Smooth muscle cell (in vitro differentiated cells): Measurements from ENCODE around the gene BRD4. TPM values are rescaled to one million over a fixed set of nuclear protein-coding genes. Genes with fewer than 3 reads are reported as not detected.

Experiments
- DNase-seq: peaks from one replicate; lab custom pipeline; 2025; ENCODE audit not compliant: unreplicated experiment; lab: John Stamatoyannopoulos, UW
- H2AFZ ChIP-seq: fragments of 200-600 bp; sonication (generic); 2 replicates; pipeline ENCODE4 v1.6.0; 2016; ENCODE audit warnings: antibody characterized with exemption, low read depth, mild to moderate bottlenecking
- H3F3A ChIP-seq: fragments of 200-600 bp; sonication (generic); 2 replicates; pipeline ENCODE4 v1.6.0; 2017; ENCODE audit warnings: antibody characterized with exemption, low read depth
- H3K27ac ChIP-seq: fragments of 200-600 bp; sonication (generic); 2 replicates; pipeline ENCODE4 v1.5.1; 2016; ENCODE audit warnings: low read depth, mild to moderate bottlenecking
- H3K27me3 ChIP-seq: fragments of 200-600 bp; sonication (generic); 2 replicates; pipeline ENCODE4 v1.6.1; 2016; ENCODE audit warnings: low read depth, mild to moderate bottlenecking
- H3K36me3 ChIP-seq: fragments of 200-600 bp; sonication (generic); 2 replicates; pipeline ENCODE4 v1.5.1; 2016; ENCODE audit warnings: low read depth
- H3K4me1 ChIP-seq: fragments of 200-600 bp; sonication (generic); 2 replicates; pipeline ENCODE4 v1.5.1; 2016; ENCODE audit warnings: low read depth
- H3K4me2 ChIP-seq: fragments of 200-600 bp; sonication (generic); 2 replicates; pipeline ENCODE4 v1.6.0; 2016; ENCODE audit warnings: mild to moderate bottlenecking
- H3K4me3 ChIP-seq: fragments of 200-600 bp; sonication (generic); 2 replicates; pipeline ENCODE4 v1.5.1; 2016; ENCODE audit warnings: mild to moderate bottlenecking
- H3K79me2 ChIP-seq: fragments of 200-600 bp; sonication (generic); 2 replicates; pipeline ENCODE4 v1.6.0; 2016; ENCODE audit warnings: low read depth, mild to moderate bottlenecking
- H3K9ac ChIP-seq: fragments of 200-600 bp; sonication (generic); 2 replicates; pipeline ENCODE4 v1.6.0; 2016; ENCODE audit warnings: low read depth
- H3K9me3 ChIP-seq: fragments of 200-600 bp; sonication (generic); replicated peaks from 2 replicates; pipeline ENCODE4 v1.5.1; 2016; ENCODE audit warnings: low read depth
- H4K20me1 ChIP-seq: fragments of 200-600 bp; sonication (generic); 2 replicates; pipeline ENCODE4 v1.6.0; 2016; ENCODE audit warnings: low read depth
- CTCF ChIP-seq: fragments of 200-600 bp; sonication (generic); IDR thresholded peaks from 2 replicates; pipeline ENCODE4 v1.5.1; 2017; ENCODE audit warnings: borderline replicate concordance, mild to moderate bottlenecking, antibody characterized with exemption; ENCODE audit not compliant: insufficient read depth, poor library complexity, severe bottlenecking
- WGBS: methylation state at CpG from one replicate; pipeline ENCODE4 v1.1.7; 2016; ENCODE audit warnings: low lambda C conversion rate; 5-methylcytosine and 5-hydroxymethylcytosine counted together
- polyA plus RNA-seq: library from polyadenylated mRNA; unstranded; fragments of >200 nt; fragmentation: Nextera tagmentation; extraction: Ambion mirVana; gene quantifications from 2 replicates; pipeline ENCODE4 v1.2.1, GENCODE V29; 2016
- total RNA-seq: library from RNA; depleted of rRNA; stranded (reverse); fragments of >200 nt; gene quantifications from 2 replicates; pipeline ENCODE4 v1.2.3, GENCODE V29; 2014

BRD4 gene
- total and polyA plus RNA-seq, 2 experiments from 2014 or later: 24.1 to 102 TPM

DNA sequence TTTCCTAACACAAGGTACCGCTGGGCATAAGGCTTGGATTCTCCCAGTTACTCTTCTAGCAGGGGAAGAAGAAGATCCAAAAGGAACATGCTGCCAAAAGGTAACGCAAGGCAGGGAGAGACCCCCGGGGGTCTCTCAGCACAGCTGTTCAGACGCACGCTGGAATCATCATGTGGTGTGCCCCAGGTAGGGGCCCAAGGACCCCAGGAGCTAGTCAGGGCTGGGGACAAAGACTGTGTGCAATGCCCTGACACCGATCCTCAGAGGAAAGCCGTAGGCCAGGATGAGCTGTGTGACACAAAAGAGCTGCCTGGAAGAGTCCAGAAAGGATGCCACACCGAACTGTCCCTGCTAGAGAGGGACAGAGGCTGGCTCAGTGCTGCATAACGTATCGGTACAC lies 77.8 kb downstream of the BRD4 start:
- Histone ChIP-seq H2AFZ (no peak overlapping the region), H3K9me3 (no peaks in the 10 kb centered on the region), H3K27me3 (no peaks in the 10 kb centered on the region), H3F3A (peaks cover 6% of the 10 kb centered on the region), H3K36me3 (peaks cover 6% of the 10 kb centered on the region), H3K4me1 (peaks cover 12% of the 10 kb centered on the region), H3K4me3 (no peak overlapping the region), H3K27ac (no peak overlapping the region), H3K4me2 (no peak overlapping the region), H3K79me2 (peaks cover 45% of the 10 kb centered on the region), H3K9ac (no peak overlapping the region), H4K20me1 (peaks cover 100% of the 10 kb centered on the region)
- WGBS: 99% methylated on average over 10 of the region's 10 CpGs
- no peak for TF ChIP-seq CTCF
- DNase-seq: no peak

- 95% methylated on average over 15 of the region's 15 CpGs for WGBS
- H3K4me1 ChIP-seq: peaks cover 16% of the 10 kb centered on the region
Measured at GRCh38 chr19:15253513-15253912, 78.8 kb downstream of the BRD4 start.

GRCh38 chr19:15253061-15253460 lies 79.3 kb downstream of the BRD4 start:
- Histone ChIP-seq H3K4me3 (no peak overlapping the region), H2AFZ (no peak overlapping the region), H3K27me3 (no peaks in the 10 kb centered on the region), H3K79me2 (peaks cover 39% of the 10 kb centered on the region), H3K9ac (no peak overlapping the region), H3K4me1 (peaks cover 16% of the 10 kb centered on the region), H3K27ac (peak overlapping the region; percentile 97), H4K20me1 (peaks cover 100% of the 10 kb centered on the region), H3K36me3 (no peaks in the 10 kb centered on the region), H3K9me3 (no peaks in the 10 kb centered on the region), H3F3A (peaks cover 15% of the 10 kb centered on the region), H3K4me2 (no peak overlapping the region)
- 88% methylated on average over 7 of the region's 7 CpGs for WGBS
- no peak for TF ChIP-seq CTCF
- DNase-seq: no peak

More at GRCh38 chr19:15253513-15253912, 78.8 kb downstream of the BRD4 start:
- H3K27me3 ChIP-seq: no peaks in the 10 kb centered on the region
- H4K20me1 ChIP-seq: peaks cover 100% of the 10 kb centered on the region
- peaks cover 1% of the 10 kb centered on the region for H3K36me3 ChIP-seq
- no peak for TF ChIP-seq CTCF
- H3K9ac ChIP-seq: no peak overlapping the region
- no peak overlapping the region for H2AFZ ChIP-seq
- peaks cover 11% of the 10 kb centered on the region for H3F3A ChIP-seq
- no peaks in the 10 kb centered on the region for H3K9me3 ChIP-seq
- no peak overlapping the region for H3K27ac ChIP-seq
- no peak for DNase-seq
- H3K79me2 ChIP-seq: peaks cover 36% of the 10 kb centered on the region
- H3K4me2 ChIP-seq: no peak overlapping the region
- H3K4me3 ChIP-seq: no peak overlapping the region

DNA sequence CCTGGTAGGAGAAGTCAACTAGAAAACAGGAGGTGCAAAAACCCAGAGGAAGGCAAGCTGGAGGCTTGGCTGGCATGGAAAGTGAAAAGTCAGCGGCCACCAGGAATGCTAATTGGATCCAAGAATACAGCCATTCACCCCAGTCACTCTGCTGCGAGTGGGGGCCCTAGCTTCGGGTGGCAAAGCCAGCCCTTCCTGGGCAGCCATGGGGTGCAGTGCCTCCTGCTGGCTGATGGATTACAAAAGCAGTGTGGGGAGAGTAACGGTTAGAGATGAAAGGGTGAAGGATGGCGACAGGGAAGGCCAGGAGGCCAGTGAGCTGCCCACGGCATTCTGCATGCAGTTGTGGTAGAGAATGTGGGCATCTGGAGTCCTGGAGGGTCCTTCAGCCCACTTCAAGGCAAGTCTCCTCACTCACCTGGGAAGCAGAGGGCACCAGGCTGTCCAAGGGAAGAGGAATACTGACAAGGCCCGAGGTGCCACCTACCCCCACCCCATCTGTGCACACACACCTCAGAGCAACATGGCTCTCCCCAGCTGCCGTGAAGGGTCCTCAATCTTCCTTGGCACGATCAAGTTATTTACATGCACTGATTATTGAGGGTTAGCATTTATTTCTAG lies 79.8 kb downstream of the BRD4 start:
- Histone ChIP-seq H3F3A (peaks cover 20% of the 10 kb centered on the region), H3K9me3 (no peaks in the 10 kb centered on the region), H3K4me3 (no peak overlapping the region), H3K4me1 (peaks cover 16% of the 10 kb centered on the region), H3K27ac (peak overlapping the region; percentile 97), H3K36me3 (no peaks in the 10 kb centered on the region), H3K9ac (no peak overlapping the region), H3K27me3 (no peaks in the 10 kb centered on the region), H3K4me2 (peak overlapping the region; percentile 76), H3K79me2 (peaks cover 43% of the 10 kb centered on the region), H2AFZ (no peak overlapping the region), H4K20me1 (peaks cover 100% of the 10 kb centered on the region)
- WGBS: 73% methylated on average over 9 of the region's 9 CpGs
- TF ChIP-seq CTCF: peak; percentile 46
- no peak for DNase-seq
